SU-DHL-6 (cell line): ENCODE measurements around the gene PPP1R12B.
"Not testable (repeated sequence)": the region's sequence is repeated elsewhere in the genome, so short reads cannot be mapped to it uniquely, and the experiment has no call there.

ENCODE experiments used
- H2AFZ ChIP-seq: fragments of 200-600 bp; sonication (generic); 2 replicates; pipeline ENCODE4 v1.6.1; 2014; ENCODE audit warnings: low read depth, mild to moderate bottlenecking, moderate library complexity, mixed read lengths, antibody characterized with exemption, low read length; ENCODE audit not compliant: severe bottlenecking
- H3F3A ChIP-seq: fragments of 200-600 bp; shearing (Covaris generic); 2 replicates; pipeline ENCODE4 v1.6.0; 2016; ENCODE audit warnings: antibody characterized with exemption, mild to moderate bottlenecking; ENCODE audit not compliant: insufficient read depth
- H3K27ac ChIP-seq: fragments of 200-600 bp; sonication (generic); 2 replicates; pipeline ENCODE4 v1.5.1; 2016; ENCODE audit warnings: low read depth, mild to moderate bottlenecking, low read length, moderate library complexity, mixed read lengths
- H3K27me3 ChIP-seq: fragments of 200-600 bp; sonication (generic), shearing (Covaris generic); 2 replicates; pipeline ENCODE4 v1.6.0; 2014; ENCODE audit warnings: mild to moderate bottlenecking, low read length
- H3K36me3 ChIP-seq: fragments of 200-600 bp; sonication (generic); 2 replicates; pipeline ENCODE4 v1.6.1; 2014; ENCODE audit warnings: mild to moderate bottlenecking, low read length, mixed read lengths
- H3K4me2 ChIP-seq: fragments of 300-600, 200-600 bp; shearing (Covaris generic), sonication (generic); 2 replicates; pipeline ENCODE4 v1.6.0; 2014; ENCODE audit warnings: low read length, low read depth, mild to moderate bottlenecking; ENCODE audit not compliant: poor library complexity, severe bottlenecking
- H3K4me3 ChIP-seq: fragments of 200-600 bp; sonication (generic); 2 replicates; pipeline ENCODE4 v1.5.1; 2014; ENCODE audit warnings: antibody characterized with exemption, low read length, mild to moderate bottlenecking, mixed read lengths; ENCODE audit not compliant: insufficient read depth, poor library complexity, severe bottlenecking
- H3K79me2 ChIP-seq: fragments of 200-600 bp; sonication (generic); 2 replicates; pipeline ENCODE4 v1.6.1; 2014; ENCODE audit warnings: mild to moderate bottlenecking, low read length, moderate library complexity; ENCODE audit not compliant: insufficient read depth
- H3K9ac ChIP-seq: fragments of 200-600 bp; sonication (generic); 2 replicates; pipeline ENCODE4 v1.7.0; 2014; ENCODE audit warnings: mild to moderate bottlenecking, low read length
- H3K9me2 ChIP-seq: fragments of 200-600 bp; sonication (generic); replicated peaks from 2 replicates; pipeline ENCODE4 v1.6.1; 2014; ENCODE audit warnings: low read length; ENCODE audit not compliant: insufficient read depth
- H3K9me3 ChIP-seq: fragments of 200-600 bp; sonication (generic); 2 replicates; pipeline ENCODE4 v1.6.1; 2014; ENCODE audit warnings: low read length, mixed read lengths; ENCODE audit not compliant: insufficient read depth
- H4K20me1 ChIP-seq: fragments of 200-600 bp; sonication (generic); 2 replicates; pipeline ENCODE4 v1.6.1; 2014; ENCODE audit warnings: low read depth, mild to moderate bottlenecking, antibody characterized with exemption, low read length, moderate library complexity, mixed read lengths
- EZH2phosphoT487 ChIP-seq: fragments of 200-600 bp; sonication (generic), shearing (Covaris generic); conservative IDR thresholded peaks from 2 replicates; pipeline ENCODE4 v1.6.1; 2018; ENCODE audit warnings: mild to moderate bottlenecking, antibody characterized with exemption, low read length, moderate library complexity, mixed read lengths
- TF ChIP-seq, protein P1 (sequence below): fragments of 200-600 bp; sonication (generic); IDR thresholded peaks from one replicate; pipeline ENCODE4 v1.5.1; 2017; ENCODE audit warnings: antibody characterized with exemption, mild to moderate bottlenecking, low read length, moderate library complexity; ENCODE audit not compliant: insufficient read depth, poor library complexity, severe bottlenecking

The PPP1R12B gene

DNA sequence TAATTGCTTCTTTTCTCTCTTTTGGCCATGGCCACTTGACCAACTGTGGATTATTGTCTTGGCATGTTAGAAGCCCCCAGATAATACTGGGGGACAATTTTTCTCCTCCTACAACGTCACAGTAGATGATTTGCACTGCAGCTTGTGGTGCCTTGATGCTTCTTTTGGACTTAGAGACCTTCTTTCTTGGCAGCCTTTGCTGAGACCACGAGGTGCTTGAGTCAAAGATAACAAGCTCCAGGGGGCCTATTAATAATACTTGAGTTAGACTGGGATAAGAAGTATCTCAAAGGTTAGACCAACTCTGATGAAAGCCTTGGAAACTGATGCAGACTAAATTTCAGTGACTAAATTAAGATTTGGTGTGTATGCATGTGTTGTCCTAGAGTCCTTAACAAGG is 3.2 kb downstream of the PPP1R12B start:
- H3K79me2 ChIP-seq: peaks cover 7% of the 10 kb centered on the region; the same call in 1 of the 2 replicates
- no peak overlapping the region for H3K9ac ChIP-seq
- H3K36me3 ChIP-seq: no peaks in the 10 kb centered on the region
- H3K9me2 ChIP-seq: no peaks in the 10 kb centered on the region
- H2AFZ ChIP-seq: no peak overlapping the region
- H3K27ac ChIP-seq: no peak overlapping the region
- no peak overlapping the region for H3K4me2 ChIP-seq
- H4K20me1 ChIP-seq: no peaks in the 10 kb centered on the region
- no peaks in the 10 kb centered on the region for H3K9me3 ChIP-seq
- H3F3A ChIP-seq: no peaks in the 10 kb centered on the region
- TF ChIP-seq EZH2phosphoT487: no peak
- TF ChIP-seq, protein P1, sequence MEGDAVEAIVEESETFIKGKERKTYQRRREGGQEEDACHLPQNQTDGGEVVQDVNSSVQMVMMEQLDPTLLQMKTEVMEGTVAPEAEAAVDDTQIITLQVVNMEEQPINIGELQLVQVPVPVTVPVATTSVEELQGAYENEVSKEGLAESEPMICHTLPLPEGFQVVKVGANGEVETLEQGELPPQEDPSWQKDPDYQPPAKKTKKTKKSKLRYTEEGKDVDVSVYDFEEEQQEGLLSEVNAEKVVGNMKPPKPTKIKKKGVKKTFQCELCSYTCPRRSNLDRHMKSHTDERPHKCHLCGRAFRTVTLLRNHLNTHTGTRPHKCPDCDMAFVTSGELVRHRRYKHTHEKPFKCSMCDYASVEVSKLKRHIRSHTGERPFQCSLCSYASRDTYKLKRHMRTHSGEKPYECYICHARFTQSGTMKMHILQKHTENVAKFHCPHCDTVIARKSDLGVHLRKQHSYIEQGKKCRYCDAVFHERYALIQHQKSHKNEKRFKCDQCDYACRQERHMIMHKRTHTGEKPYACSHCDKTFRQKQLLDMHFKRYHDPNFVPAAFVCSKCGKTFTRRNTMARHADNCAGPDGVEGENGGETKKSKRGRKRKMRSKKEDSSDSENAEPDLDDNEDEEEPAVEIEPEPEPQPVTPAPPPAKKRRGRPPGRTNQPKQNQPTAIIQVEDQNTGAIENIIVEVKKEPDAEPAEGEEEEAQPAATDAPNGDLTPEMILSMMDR: no peak
- no peaks in the 10 kb centered on the region for H3K27me3 ChIP-seq
- no peak overlapping the region for H3K4me3 ChIP-seq

DNA sequence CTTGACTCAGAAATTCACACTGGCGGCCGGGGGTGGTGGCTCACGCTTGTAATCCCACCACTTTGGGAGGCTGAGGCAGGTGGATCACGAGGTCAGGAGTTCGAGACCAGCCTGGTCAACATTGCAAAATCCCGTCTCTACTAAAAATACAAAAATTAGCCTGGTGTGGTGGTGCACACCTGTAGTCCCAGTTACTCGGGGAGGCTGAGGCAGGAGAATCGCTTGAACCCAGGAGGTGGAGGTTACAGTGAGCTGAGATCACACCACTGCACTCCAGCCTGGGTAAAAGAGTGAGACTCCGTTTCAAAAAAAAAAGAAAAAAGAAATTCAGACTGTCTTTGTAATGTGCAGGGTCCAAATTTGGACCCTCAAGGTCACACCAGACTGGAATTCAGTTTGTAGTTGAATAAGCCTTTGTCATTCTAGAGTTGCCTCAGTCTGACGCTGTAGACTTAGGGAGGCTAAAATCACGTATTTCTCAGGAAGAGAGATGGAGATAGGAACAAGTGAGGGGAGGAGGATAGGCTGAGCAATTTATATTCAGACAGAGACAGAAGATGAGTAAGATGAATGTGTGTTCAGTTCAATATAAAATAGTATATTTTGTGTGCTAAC is 4.2 kb downstream of the PPP1R12B start:
- H3F3A ChIP-seq, H3K36me3 ChIP-seq, H3K79me2 ChIP-seq, H3K4me2 ChIP-seq, H3K9ac ChIP-seq, H3K9me2 ChIP-seq, H3K27me3 ChIP-seq, H3K27ac ChIP-seq, H3K4me3 ChIP-seq, H4K20me1 ChIP-seq, H3K9me3 ChIP-seq, H2AFZ ChIP-seq: not testable (repeated sequence)

DNA sequence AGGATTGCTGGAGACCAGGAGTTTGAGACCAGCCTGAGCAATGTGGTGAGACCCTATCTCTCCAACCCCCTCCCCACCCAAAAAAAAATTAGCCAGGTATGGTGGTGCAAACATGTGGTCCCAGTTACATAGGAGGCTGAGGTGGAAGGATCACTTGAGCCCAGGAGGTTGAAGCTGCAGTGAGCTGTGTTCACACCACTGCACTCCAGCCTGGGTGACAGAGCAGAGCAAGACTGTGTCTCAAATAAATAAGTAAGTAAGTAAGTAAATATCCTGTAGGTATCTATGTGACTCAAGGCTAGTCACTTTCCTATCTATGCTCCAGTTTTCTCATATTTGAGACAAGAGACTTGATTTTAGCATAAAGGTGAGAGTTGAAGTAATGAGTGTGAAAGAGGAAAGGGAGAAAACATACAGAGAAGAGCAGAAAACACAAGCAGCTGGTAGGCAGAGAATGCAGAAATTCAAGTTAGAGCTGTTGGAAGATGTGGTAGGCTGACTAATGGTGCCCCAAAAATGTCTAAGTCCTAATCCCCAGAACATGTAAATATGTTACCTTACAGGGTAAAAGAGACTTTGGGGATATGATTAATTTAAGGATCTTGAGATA is 7.5 kb downstream of the PPP1R12B start:
- Histone ChIP-seq H3F3A (no peaks in the 10 kb centered on the region), H3K36me3 (no peaks in the 10 kb centered on the region), H3K9me3 (no peaks in the 10 kb centered on the region), H4K20me1 (no peaks in the 10 kb centered on the region), H3K27ac (no peak overlapping the region), H3K9me2 (no peaks in the 10 kb centered on the region), H3K9ac (no peak overlapping the region), H3K4me3 (no peak overlapping the region), H3K79me2 (peaks cover 12% of the 10 kb centered on the region), H3K4me2 (no peak overlapping the region), H2AFZ (no peak overlapping the region), H3K27me3 (no peaks in the 10 kb centered on the region)
- no peak for TF ChIP-seq EZH2phosphoT487
- TF ChIP-seq, protein P1: no peak

DNA sequence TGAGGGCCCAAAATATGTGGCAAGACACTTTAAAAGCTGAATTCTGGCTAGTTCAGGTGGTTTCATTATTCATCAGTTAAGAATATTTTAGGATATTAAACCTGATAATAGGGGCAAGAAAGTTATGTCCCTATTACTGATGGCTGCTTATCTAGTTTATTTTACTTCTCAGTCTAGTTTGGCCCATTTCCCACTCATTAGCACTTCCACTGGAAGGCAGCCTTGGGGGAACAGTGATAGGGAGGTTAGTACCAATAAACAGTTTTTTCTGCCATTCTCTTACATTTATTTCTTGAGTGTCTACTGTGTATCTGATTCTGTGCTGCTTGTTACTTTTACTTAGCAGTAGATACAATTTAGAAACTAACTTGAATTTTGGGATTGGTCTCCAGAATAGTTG is 9.0 kb downstream of the PPP1R12B start:
- Histone ChIP-seq H3K9me3 (no peaks in the 10 kb centered on the region), H3K27me3 (no peaks in the 10 kb centered on the region), H3K9ac (no peak overlapping the region), H3K27ac (no peak overlapping the region), H3K9me2 (no peaks in the 10 kb centered on the region), H3F3A (no peaks in the 10 kb centered on the region), H4K20me1 (no peaks in the 10 kb centered on the region), H3K79me2 (peaks cover 5% of the 10 kb centered on the region), H2AFZ (no peak overlapping the region), H3K4me3 (no peak overlapping the region), H3K36me3 (no peaks in the 10 kb centered on the region), H3K4me2 (no peak overlapping the region)
- TF ChIP-seq, protein P1: no peak
- TF ChIP-seq EZH2phosphoT487: no peak
